ENCODE results near the gene ATXN1. TPM values are rescaled to one million over a fixed set of nuclear protein-coding genes. Genes with fewer than 3 reads are reported as not detected.

ATXN1 gene
- total and polyA plus RNA-seq, 2 of the 13 experiments (the other 11 are each of a cell fraction or from before 2014, with no cell fraction given), result 20.7 to 39.5 TPM

GRCh38 chr6:16683641-16684194 is 77.5 kb downstream of the ATXN1 start (continued):
- TF ChIP-seq ZNF552 (CRISPR knock-in tag; IDR thresholded peaks at IDR 0.05; ENCODE audit: borderline replicate concordance), result no peak
- TF ChIP-seq PTBP1 (IDR thresholded peaks at IDR 0.05; ENCODE audit: low read depth, low read length, poor library complexity, severe bottlenecking), result no peak
- no peak for TF ChIP-seq ZNF296 (CRISPR knock-in tag; conservative IDR thresholded peaks at IDR 0.05)
- TF ChIP-seq FLYWCH1 (CRISPR knock-in tag; IDR thresholded peaks at IDR 0.05), result no peak
- no peak for TF ChIP-seq ZNF468 (CRISPR knock-in tag; IDR thresholded peaks at IDR 0.05)
- TF ChIP-seq NFIC (IDR thresholded peaks at IDR 0.05; ENCODE audit: low read length), result peak; percentile 49
- TF ChIP-seq CREM (IDR thresholded peaks at IDR 0.05), result peak; percentile 0; the same call in 1 of the 2 replicates
- no peak for TF ChIP-seq CREM (CRISPR knock-in tag; IDR thresholded peaks at IDR 0.05)
- no peak for TF ChIP-seq NFKBIZ (CRISPR knock-in tag; IDR thresholded peaks at IDR 0.05)
- TF ChIP-seq PPARG (CRISPR knock-in tag; conservative IDR thresholded peaks at IDR 0.05), result 0 out of 2 replicates have a peak, but pooled peaks have one; percentile 8
- TF ChIP-seq ZBTB37 (CRISPR knock-in tag; IDR thresholded peaks at IDR 0.05), result peak; percentile 94
- no peak for TF ChIP-seq ZNF383 (CRISPR knock-in tag; IDR thresholded peaks at IDR 0.05; ENCODE audit: borderline replicate concordance)
- TF ChIP-seq ZNF644 (CRISPR knock-in tag; IDR thresholded peaks at IDR 0.05; ENCODE audit: low read depth), result peak; percentile 3; the same call in 1 of the 2 replicates
- no peak for TF ChIP-seq FOXO4 (CRISPR knock-in tag; conservative IDR thresholded peaks at IDR 0.05)
- TF ChIP-seq RBM39 (IDR thresholded peaks at IDR 0.05; ENCODE audit: low read depth, low read length, poor library complexity, severe bottlenecking), result no peak
- 0 out of 2 replicates have a peak, but pooled peaks have one; percentile 6 for TF ChIP-seq ELF3 (CRISPR knock-in tag; IDR thresholded peaks at IDR 0.05)
- TF ChIP-seq PBX2 (CRISPR knock-in tag; IDR thresholded peaks at IDR 0.05), result no peak
- no peak for TF ChIP-seq ZFP90 (CRISPR knock-in tag; IDR thresholded peaks at IDR 0.05; ENCODE audit: borderline replicate concordance)
- TF ChIP-seq NR2F6 (IDR thresholded peaks at IDR 0.05), result no peak
- peak; percentile 26; the same call in 1 of the 2 replicates for TF ChIP-seq NR2F6 (CRISPR knock-in tag; IDR thresholded peaks at IDR 0.05)
- no peak for TF ChIP-seq ZNF740 (CRISPR knock-in tag; IDR thresholded peaks at IDR 0.05)
- TF ChIP-seq PLSCR1 (CRISPR knock-in tag; IDR thresholded peaks at IDR 0.05; ENCODE audit: borderline replicate concordance), result no peak
- TF ChIP-seq RFX5 (IDR thresholded peaks at IDR 0.05; ENCODE audit: low read depth, low read length), result no peak
- TF ChIP-seq ISL2 (CRISPR knock-in tag; IDR thresholded peaks at IDR 0.05), result 0 out of 2 replicates have a peak, but pooled peaks have one; percentile 49
- TF ChIP-seq FOXP1 (IDR thresholded peaks at IDR 0.05), result no peak
- 0 out of 2 replicates have a peak, but pooled peaks have one; percentile 16 for TF ChIP-seq FOXP1 (CRISPR knock-in tag; IDR thresholded peaks at IDR 0.05)
- no peak; a peak in 1 of 4 replicates for TF ChIP-seq EP300 (IDR thresholded peaks at IDR 0.05; ENCODE audit: low read depth in 2 of 2, low read length in 2 of 2)
- 0 out of 2 replicates have a peak, but pooled peaks have one; percentile 46 for TF ChIP-seq EP300 (CRISPR knock-in tag; IDR thresholded peaks at IDR 0.05; ENCODE audit: borderline replicate concordance)
